Testis (tissue), 3 donors: ENCODE measurements around the gene ARHGAP26. TPM values are rescaled to one million over a fixed set of nuclear protein-coding genes. Genes with fewer than 3 reads are reported as not detected.

Experiments used
- DNase-seq: peaks from one replicate; pipeline ENCODE4 v3.0.0-alpha.2; 2019
- H3K27ac ChIP-seq, 2 donors: fragments of 200-600 bp; sonication (generic); one replicate each; pipeline ENCODE4 v1.5.1; 2019
- H3K27me3 ChIP-seq: fragments of 200-600 bp; sonication (generic); one replicate; pipeline ENCODE4 v1.5.1; 2019
- H3K36me3 ChIP-seq: fragments of 200-600 bp; sonication (generic); one replicate; pipeline ENCODE4 v1.5.1; 2017; ENCODE audit warnings: low read depth; ENCODE audit errors: missing control alignments
- H3K4me1 ChIP-seq: fragments of 200-600 bp; sonication (generic); one replicate; pipeline ENCODE4 v1.5.1; 2019
- H3K4me3 ChIP-seq, 2 donors: fragments of 200-600 bp; sonication (generic); one replicate each; pipeline ENCODE4 v1.5.1; 2017 to 2019
- H3K9me3 ChIP-seq: fragments of 200-600 bp; sonication (generic); one replicate; pipeline ENCODE4 v1.5.1; 2017
- CTCF ChIP-seq, 3 experiments: fragments of 450-650 bp in 2 of 3; fragments of 200-600 bp in 1 of 3; sonication (generic) in 1 of 3; IDR thresholded peaks; one replicate each; pipeline ENCODE4 v1.5.1; 2016 to 2019; ENCODE audit warnings: antibody characterized with exemption in 3 of 3, mild to moderate bottlenecking in 2 of 3, moderate library complexity in 1 of 3
- POLR2A ChIP-seq: fragments of 450-650 bp; IDR thresholded peaks from one replicate; pipeline ENCODE4 v1.6.1; 2017; ENCODE audit warnings: antibody characterized with exemption, mild to moderate bottlenecking, moderate library complexity
- WGBS, 2 donors: methylation state at CpG; one replicate each; pipeline ENCODE4 v1.1.5; 2018; 5-methylcytosine and 5-hydroxymethylcytosine counted together
- intact Hi-C: fragments of 100-400 bp; cut with DNase I; formaldehyde crosslinking; loops from one replicate; pipeline ENCODE4 v1.15.1; 2023; ENCODE audit warnings: low total_unique reads
- polyA plus RNA-seq: library from polyadenylated mRNA; stranded (reverse); fragments of 350-450 nt; fragmentation: Illumina TruSeq; extraction: RNeasy Lipid Tissue Mini Kit (QIAGEN cat#74804); gene quantifications from one replicate; pipeline ENCODE4 v1.2.3, GENCODE V29; 2014; ENCODE audit warnings: low read depth, low replicate concordance; ENCODE audit not compliant: insufficient read depth
- total RNA-seq, 2 donors: library from RNA; depleted of rRNA; stranded (reverse); fragments of >200 nt; gene quantifications; one replicate each; pipeline ENCODE4 v1.2.3, GENCODE V29; 2016

The ARHGAP26 gene
- total and polyA plus RNA-seq, 3 donors from 2014 or later, result 33.8 to 98.7 (median 95.7) TPM

GRCh38 chr5:142824391-142824790, 54.2 kb downstream of the ARHGAP26 start:
- intact Hi-C loops, result no loop called here
- Histone ChIP-seq H3K27me3 (no peaks in the 10 kb centered on the region), H3K9me3 (no peaks in the 10 kb centered on the region), H3K4me1 (peaks cover 42% of the 10 kb centered on the region), H3K36me3 (no peaks in the 10 kb centered on the region), H3K4me3 (no peak overlapping the region), H3K27ac (peak overlapping the region; percentile 35 to 38)
- WGBS, 2 donors, result 70 to 74% methylated on average over 2 of the region's 2 CpGs
- TF ChIP-seq POLR2A (no peak), CTCF (IDR thresholded peaks at IDR 0.05) (no peak)
- DNase-seq, result no peak

GRCh38 chr5:142825378-142826089, 55.4 kb downstream of the ARHGAP26 start:
- Histone ChIP-seq H3K9me3 (no peaks in the 10 kb centered on the region), H3K27ac (peak overlapping the region; percentile 76 to 80), H3K27me3 (no peaks in the 10 kb centered on the region), H3K36me3 (no peaks in the 10 kb centered on the region), H3K4me1 (peaks cover 49% of the 10 kb centered on the region), H3K4me3 (no peak overlapping the region)
- peak in 1 of 3 experiments; percentile 5 for TF ChIP-seq CTCF (IDR thresholded peaks at IDR 0.05)
- TF ChIP-seq POLR2A, result no peak
- 23 to 26% methylated on average over 13 of the region's 13 CpGs for WGBS, 2 donors
- intact Hi-C loops, result no loop called here
- DNase-seq, result peak; percentile 87

- WGBS, 2 donors, result 59 to 71% methylated on average over 5 of the region's 5 CpGs
- H3K36me3 ChIP-seq, result no peaks in the 10 kb centered on the region
- H3K9me3 ChIP-seq, result no peaks in the 10 kb centered on the region
- no peak for TF ChIP-seq CTCF (IDR thresholded peaks at IDR 0.05)
- no peak for TF ChIP-seq POLR2A
- H3K4me3 ChIP-seq, result no peak overlapping the region
- peak overlapping the region; percentile 76 to 80 for H3K27ac ChIP-seq
- no peaks in the 10 kb centered on the region for H3K27me3 ChIP-seq
- intact Hi-C loops, result no loop called here
- H3K4me1 ChIP-seq, result peaks cover 49% of the 10 kb centered on the region
- DNase-seq, result no peak
These were observed 55.9 kb downstream of the ARHGAP26 start for GRCh38 chr5:142826093-142826492.

GRCh38 chr5:142826741-142827492, 56.7 kb downstream of the ARHGAP26 start:
- no peak for DNase-seq
- peak overlapping the region; percentile 76 to 80 for H3K27ac ChIP-seq
- no peak for TF ChIP-seq POLR2A
- TF ChIP-seq CTCF (IDR thresholded peaks at IDR 0.05), result no peak
- no peaks in the 10 kb centered on the region for H3K9me3 ChIP-seq
- H3K4me1 ChIP-seq, result peaks cover 51% of the 10 kb centered on the region
- H3K27me3 ChIP-seq, result no peaks in the 10 kb centered on the region
- WGBS, 2 donors, result 66 to 67% methylated on average over 3 of the region's 3 CpGs
- intact Hi-C loops, result no loop called here
- H3K36me3 ChIP-seq, result no peaks in the 10 kb centered on the region
- H3K4me3 ChIP-seq, result no peak overlapping the region
